ENCODE data around the gene LDB1.

GRCh38 chr10:102059987-102060386, 60.2 kb downstream of the LDB1 start:
- TF ChIP-seq CTCF (IDR thresholded peaks at IDR 0.05; ENCODE audit: low read depth, low read length, poor library complexity, severe bottlenecking) (no peak), EZH2phosphoT487 (IDR thresholded peaks at IDR 0.05; ENCODE audit: borderline replicate concordance, low read length) (no peak)
